GM18498 (cell line): ENCODE measurements around the gene CFAP90.

Source experiments
- ATAC-seq: cut with Tn5 transposase; IDR thresholded peaks from one replicate; pipeline ENCODE4 v1.9.1; 2021; ENCODE audit warnings: mild to moderate bottlenecking, moderate library complexity; ENCODE audit not compliant: unreplicated experiment

Gene CFAP90

GRCh38 chr5:7781899-7782298, 69.0 kb downstream of the CFAP90 start:
- ATAC-seq = no peak
